ENCODE data around the gene TMEM18. TPM values are rescaled to one million over a fixed set of nuclear protein-coding genes. Genes with fewer than 3 reads are reported as not detected.

Gene TMEM18
- total and polyA plus RNA-seq, 2 experiments from 2014 or later = 15.0 to 41.9 TPM

DNA sequence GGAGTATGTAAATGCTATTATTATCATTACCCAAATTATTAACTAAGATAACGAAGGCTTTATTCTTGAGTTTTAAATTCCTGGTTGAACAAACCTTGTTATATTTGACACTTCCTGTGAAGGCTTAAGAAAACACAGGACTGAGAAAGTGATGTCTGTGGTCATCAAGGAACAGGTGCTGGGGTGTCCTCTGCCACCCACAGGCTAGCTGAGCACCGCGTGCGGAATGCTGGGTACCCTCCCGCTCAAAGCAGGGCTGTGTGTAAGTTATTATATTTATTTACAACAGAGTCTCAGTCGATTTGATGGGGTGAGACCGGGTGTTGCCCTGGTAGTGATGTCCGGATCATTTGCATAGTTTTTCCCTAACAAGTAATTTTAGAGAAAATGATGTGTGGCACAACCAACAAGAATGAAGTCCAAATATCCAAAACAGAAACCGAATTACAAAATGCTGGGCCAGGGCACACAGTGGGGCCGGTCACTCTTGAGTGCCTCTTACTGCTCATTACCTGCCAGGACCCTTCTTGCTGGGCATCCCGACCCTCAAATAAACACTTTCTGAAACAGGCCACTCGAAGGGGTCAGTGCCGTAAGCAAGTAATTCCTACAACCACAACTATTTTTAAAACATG is 49.2 kb downstream of the TMEM18 start:
- Histone ChIP-seq H2AFZ (no peak overlapping the region), H3K4me2 (no peak overlapping the region), H3F3A (replicated peaks; ENCODE audit: low read depth) (no peaks in the 10 kb centered on the region), H3K9me2 (ENCODE audit: insufficient read depth) (no peaks in the 10 kb centered on the region), H3K4me3 (no peak overlapping the region), H3K4me1 (ENCODE audit: insufficient read depth) (no peaks in the 10 kb centered on the region), H3K36me3 (ENCODE audit: insufficient read depth) (no peaks in the 10 kb centered on the region), H4K20me1 (replicated peaks; ENCODE audit: insufficient read depth) (no peaks in the 10 kb centered on the region), H3K27ac (ENCODE audit: low read depth) (no peak overlapping the region), H3K79me2 (replicated peaks; ENCODE audit: insufficient read depth) (no peaks in the 10 kb centered on the region), H3K27me3 (ENCODE audit: insufficient read depth) (no peaks in the 10 kb centered on the region)
- no peak for TF ChIP-seq ZNF331 (CRISPR knock-in tag; IDR thresholded peaks at IDR 0.05; ENCODE audit: low read depth)
- TF ChIP-seq JUNB (IDR thresholded peaks at IDR 0.05; ENCODE audit: unreplicated experiment) = no peak
- TF ChIP-seq STAT1 (IDR thresholded peaks at IDR 0.05; ENCODE audit: unreplicated experiment) = no peak
- no peak for TF ChIP-seq NANOG (IDR thresholded peaks at IDR 0.05; ENCODE audit: borderline replicate concordance)
- no peak for TF ChIP-seq EZH2phosphoT487 (IDR thresholded peaks at IDR 0.05; ENCODE audit: unreplicated experiment)
- no peak for TF ChIP-seq ZNF114 (CRISPR knock-in tag; IDR thresholded peaks at IDR 0.05)
- TF ChIP-seq, protein P1, sequence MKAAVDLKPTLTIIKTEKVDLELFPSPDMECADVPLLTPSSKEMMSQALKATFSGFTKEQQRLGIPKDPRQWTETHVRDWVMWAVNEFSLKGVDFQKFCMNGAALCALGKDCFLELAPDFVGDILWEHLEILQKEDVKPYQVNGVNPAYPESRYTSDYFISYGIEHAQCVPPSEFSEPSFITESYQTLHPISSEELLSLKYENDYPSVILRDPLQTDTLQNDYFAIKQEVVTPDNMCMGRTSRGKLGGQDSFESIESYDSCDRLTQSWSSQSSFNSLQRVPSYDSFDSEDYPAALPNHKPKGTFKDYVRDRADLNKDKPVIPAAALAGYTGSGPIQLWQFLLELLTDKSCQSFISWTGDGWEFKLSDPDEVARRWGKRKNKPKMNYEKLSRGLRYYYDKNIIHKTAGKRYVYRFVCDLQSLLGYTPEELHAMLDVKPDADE (IDR thresholded peaks at IDR 0.05) = no peak
- no peak for TF ChIP-seq EZH2 (IDR thresholded peaks at IDR 0.05; ENCODE audit: low read depth, unreplicated experiment)
- TF ChIP-seq, protein P2, sequence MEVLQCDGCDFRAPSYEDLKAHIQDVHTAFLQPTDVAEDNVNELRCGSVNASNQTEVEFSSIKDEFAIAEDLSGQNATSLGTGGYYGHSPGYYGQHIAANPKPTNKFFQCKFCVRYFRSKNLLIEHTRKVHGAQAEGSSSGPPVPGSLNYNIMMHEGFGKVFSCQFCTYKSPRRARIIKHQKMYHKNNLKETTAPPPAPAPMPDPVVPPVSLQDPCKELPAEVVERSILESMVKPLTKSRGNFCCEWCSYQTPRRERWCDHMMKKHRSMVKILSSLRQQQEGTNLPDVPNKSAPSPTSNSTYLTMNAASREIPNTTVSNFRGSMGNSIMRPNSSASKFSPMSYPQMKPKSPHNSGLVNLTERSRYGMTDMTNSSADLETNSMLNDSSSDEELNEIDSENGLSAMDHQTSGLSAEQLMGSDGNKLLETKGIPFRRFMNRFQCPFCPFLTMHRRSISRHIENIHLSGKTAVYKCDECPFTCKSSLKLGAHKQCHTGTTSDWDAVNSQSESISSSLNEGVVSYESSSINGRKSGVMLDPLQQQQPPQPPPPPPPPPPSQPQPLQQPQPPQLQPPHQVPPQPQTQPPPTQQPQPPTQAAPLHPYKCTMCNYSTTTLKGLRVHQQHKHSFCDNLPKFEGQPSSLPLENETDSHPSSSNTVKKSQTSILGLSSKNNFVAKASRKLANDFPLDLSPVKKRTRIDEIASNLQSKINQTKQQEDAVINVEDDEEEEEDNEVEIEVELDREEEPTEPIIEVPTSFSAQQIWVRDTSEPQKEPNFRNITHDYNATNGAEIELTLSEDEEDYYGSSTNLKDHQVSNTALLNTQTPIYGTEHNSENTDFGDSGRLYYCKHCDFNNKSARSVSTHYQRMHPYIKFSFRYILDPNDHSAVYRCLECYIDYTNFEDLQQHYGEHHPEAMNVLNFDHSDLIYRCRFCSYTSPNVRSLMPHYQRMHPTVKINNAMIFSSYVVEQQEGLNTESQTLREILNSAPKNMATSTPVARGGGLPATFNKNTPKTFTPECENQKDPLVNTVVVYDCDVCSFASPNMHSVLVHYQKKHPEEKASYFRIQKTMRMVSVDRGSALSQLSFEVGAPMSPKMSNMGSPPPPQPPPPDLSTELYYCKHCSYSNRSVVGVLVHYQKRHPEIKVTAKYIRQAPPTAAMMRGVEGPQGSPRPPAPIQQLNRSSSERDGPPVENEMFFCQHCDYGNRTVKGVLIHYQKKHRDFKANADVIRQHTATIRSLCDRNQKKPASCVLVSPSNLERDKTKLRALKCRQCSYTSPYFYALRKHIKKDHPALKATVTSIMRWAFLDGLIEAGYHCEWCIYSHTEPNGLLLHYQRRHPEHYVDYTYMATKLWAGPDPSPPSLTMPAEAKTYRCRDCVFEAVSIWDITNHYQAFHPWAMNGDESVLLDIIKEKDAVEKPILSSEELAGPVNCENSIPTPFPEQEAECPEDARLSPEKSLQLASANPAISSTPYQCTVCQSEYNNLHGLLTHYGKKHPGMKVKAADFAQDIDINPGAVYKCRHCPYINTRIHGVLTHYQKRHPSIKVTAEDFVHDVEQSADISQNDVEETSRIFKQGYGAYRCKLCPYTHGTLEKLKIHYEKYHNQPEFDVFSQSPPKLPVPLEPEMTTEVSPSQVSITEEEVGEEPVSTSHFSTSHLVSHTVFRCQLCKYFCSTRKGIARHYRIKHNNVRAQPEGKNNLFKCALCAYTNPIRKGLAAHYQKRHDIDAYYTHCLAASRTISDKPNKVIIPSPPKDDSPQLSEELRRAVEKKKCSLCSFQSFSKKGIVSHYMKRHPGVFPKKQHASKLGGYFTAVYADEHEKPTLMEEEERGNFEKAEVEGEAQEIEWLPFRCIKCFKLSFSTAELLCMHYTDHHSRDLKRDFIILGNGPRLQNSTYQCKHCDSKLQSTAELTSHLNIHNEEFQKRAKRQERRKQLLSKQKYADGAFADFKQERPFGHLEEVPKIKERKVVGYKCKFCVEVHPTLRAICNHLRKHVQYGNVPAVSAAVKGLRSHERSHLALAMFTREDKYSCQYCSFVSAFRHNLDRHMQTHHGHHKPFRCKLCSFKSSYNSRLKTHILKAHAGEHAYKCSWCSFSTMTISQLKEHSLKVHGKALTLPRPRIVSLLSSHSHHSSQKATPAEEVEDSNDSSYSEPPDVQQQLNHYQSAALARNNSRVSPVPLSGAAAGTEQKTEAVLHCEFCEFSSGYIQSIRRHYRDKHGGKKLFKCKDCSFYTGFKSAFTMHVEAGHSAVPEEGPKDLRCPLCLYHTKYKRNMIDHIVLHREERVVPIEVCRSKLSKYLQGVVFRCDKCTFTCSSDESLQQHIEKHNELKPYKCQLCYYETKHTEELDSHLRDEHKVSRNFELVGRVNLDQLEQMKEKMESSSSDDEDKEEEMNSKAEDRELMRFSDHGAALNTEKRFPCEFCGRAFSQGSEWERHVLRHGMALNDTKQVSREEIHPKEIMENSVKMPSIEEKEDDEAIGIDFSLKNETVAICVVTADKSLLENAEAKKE (CRISPR knock-in tag; IDR thresholded peaks at IDR 0.05) = no peak
- no peak for TF ChIP-seq CREB1 (CRISPR knock-in tag; IDR thresholded peaks at IDR 0.05; ENCODE audit: low read depth)
- TF ChIP-seq, protein P3, sequence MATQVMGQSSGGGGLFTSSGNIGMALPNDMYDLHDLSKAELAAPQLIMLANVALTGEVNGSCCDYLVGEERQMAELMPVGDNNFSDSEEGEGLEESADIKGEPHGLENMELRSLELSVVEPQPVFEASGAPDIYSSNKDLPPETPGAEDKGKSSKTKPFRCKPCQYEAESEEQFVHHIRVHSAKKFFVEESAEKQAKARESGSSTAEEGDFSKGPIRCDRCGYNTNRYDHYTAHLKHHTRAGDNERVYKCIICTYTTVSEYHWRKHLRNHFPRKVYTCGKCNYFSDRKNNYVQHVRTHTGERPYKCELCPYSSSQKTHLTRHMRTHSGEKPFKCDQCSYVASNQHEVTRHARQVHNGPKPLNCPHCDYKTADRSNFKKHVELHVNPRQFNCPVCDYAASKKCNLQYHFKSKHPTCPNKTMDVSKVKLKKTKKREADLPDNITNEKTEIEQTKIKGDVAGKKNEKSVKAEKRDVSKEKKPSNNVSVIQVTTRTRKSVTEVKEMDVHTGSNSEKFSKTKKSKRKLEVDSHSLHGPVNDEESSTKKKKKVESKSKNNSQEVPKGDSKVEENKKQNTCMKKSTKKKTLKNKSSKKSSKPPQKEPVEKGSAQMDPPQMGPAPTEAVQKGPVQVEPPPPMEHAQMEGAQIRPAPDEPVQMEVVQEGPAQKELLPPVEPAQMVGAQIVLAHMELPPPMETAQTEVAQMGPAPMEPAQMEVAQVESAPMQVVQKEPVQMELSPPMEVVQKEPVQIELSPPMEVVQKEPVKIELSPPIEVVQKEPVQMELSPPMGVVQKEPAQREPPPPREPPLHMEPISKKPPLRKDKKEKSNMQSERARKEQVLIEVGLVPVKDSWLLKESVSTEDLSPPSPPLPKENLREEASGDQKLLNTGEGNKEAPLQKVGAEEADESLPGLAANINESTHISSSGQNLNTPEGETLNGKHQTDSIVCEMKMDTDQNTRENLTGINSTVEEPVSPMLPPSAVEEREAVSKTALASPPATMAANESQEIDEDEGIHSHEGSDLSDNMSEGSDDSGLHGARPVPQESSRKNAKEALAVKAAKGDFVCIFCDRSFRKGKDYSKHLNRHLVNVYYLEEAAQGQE (IDR thresholded peaks at IDR 0.05; ENCODE audit: unreplicated experiment) = no peak
- TF ChIP-seq POLR2AphosphoS5 (IDR thresholded peaks at IDR 0.05; ENCODE audit: low read depth) = no peak
- TF ChIP-seq, protein P4, sequence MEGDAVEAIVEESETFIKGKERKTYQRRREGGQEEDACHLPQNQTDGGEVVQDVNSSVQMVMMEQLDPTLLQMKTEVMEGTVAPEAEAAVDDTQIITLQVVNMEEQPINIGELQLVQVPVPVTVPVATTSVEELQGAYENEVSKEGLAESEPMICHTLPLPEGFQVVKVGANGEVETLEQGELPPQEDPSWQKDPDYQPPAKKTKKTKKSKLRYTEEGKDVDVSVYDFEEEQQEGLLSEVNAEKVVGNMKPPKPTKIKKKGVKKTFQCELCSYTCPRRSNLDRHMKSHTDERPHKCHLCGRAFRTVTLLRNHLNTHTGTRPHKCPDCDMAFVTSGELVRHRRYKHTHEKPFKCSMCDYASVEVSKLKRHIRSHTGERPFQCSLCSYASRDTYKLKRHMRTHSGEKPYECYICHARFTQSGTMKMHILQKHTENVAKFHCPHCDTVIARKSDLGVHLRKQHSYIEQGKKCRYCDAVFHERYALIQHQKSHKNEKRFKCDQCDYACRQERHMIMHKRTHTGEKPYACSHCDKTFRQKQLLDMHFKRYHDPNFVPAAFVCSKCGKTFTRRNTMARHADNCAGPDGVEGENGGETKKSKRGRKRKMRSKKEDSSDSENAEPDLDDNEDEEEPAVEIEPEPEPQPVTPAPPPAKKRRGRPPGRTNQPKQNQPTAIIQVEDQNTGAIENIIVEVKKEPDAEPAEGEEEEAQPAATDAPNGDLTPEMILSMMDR (conservative IDR thresholded peaks at IDR 0.05; ENCODE audit: low read depth in 2 of 2) = no peak
- Mint-ChIP-seq H3K27me3 (ENCODE audit: insufficient read depth, low read depth, poor library complexity) (peaks cover 3% of the 10 kb centered on the region), H3K27ac (no peak overlapping the region), H3K4me1 (peaks cover 8% of the 10 kb centered on the region), H3K9me3 (no peaks in the 10 kb centered on the region), H3K4me3 (no peak overlapping the region), H3K36me3 (ENCODE audit: low read depth) (no peaks in the 10 kb centered on the region)
- DNase-seq (ENCODE audit: low spot score) = no peak
- ATAC-seq = no peak
